Suprapubic skin (tissue), 4 donors: Measurements from ENCODE around the gene WDR86. TPM values are rescaled to one million over a fixed set of nuclear protein-coding genes. Genes with fewer than 3 reads are reported as not detected.

ENCODE experiments used
- DNase-seq, 2 donors: peaks; one replicate each; pipeline ENCODE4 v3.0.0-alpha.2; 2019; ENCODE audit warnings: low spot score in 2 of 2
- H3K27ac ChIP-seq: fragments of 200-600 bp; sonication (generic); one replicate; pipeline ENCODE4 v1.5.1; 2019
- H3K27me3 ChIP-seq: fragments of 200-600 bp; sonication (generic); one replicate; pipeline ENCODE4 v1.5.1; 2019
- H3K36me3 ChIP-seq: fragments of 200-600 bp; sonication (generic); one replicate; pipeline ENCODE4 v1.5.1; 2019
- H3K4me1 ChIP-seq: fragments of 200-600 bp; sonication (generic); one replicate; pipeline ENCODE4 v1.5.1; 2019
- H3K4me3 ChIP-seq: fragments of 200-600 bp; sonication (generic); one replicate; pipeline ENCODE4 v1.5.1; 2019; ENCODE audit warnings: mild to moderate bottlenecking
- H3K9me3 ChIP-seq: fragments of 200-600 bp; sonication (generic); one replicate; pipeline ENCODE4 v1.5.1; 2019
- EP300 ChIP-seq: sonication (generic); formaldehyde crosslinking; IDR thresholded peaks from one replicate; pipeline ENCODE4 v1.6.1; 2017; ENCODE audit warnings: antibody characterized with exemption
- POLR2A ChIP-seq, 2 donors: fragments of 450-650 bp; IDR thresholded peaks; one replicate each; pipeline ENCODE4 v1.6.1; 2017; ENCODE audit warnings: antibody characterized with exemption in 2 of 2, mild to moderate bottlenecking in 2 of 2, moderate library complexity in 2 of 2
- POLR2AphosphoS5 ChIP-seq, 3 donors: sonication (generic); formaldehyde crosslinking; IDR thresholded peaks; one replicate each; pipeline ENCODE4 v1.6.1; 2017; ENCODE audit warnings: antibody characterized with exemption in 3 of 3
- WGBS: methylation state at CpG from one replicate; pipeline ENCODE4 v1.1.5; 2018; 5-methylcytosine and 5-hydroxymethylcytosine counted together
- total RNA-seq, 4 donors: library from RNA; depleted of rRNA; stranded (reverse); fragments of >200 nt; gene quantifications; one replicate each; pipeline ENCODE4 v1.1.0, GENCODE V29; 2016
- TF ChIP-seq, protein P1 (sequence below), 2 donors: fragments of 200-600 bp in 1 of 2; fragments of 450-650 bp in 1 of 2; sonication (generic) in 1 of 2; IDR thresholded peaks; one replicate each; pipeline ENCODE4 v1.5.1; 2016 to 2019; ENCODE audit warnings: antibody characterized with exemption in 2 of 2, mild to moderate bottlenecking in 1 of 2, moderate library complexity in 1 of 2

Gene WDR86
- total RNA-seq, 4 donors from 2014 or later = 0.81 to 2.8 (median 1.4) TPM; not detected in 1

DNA sequence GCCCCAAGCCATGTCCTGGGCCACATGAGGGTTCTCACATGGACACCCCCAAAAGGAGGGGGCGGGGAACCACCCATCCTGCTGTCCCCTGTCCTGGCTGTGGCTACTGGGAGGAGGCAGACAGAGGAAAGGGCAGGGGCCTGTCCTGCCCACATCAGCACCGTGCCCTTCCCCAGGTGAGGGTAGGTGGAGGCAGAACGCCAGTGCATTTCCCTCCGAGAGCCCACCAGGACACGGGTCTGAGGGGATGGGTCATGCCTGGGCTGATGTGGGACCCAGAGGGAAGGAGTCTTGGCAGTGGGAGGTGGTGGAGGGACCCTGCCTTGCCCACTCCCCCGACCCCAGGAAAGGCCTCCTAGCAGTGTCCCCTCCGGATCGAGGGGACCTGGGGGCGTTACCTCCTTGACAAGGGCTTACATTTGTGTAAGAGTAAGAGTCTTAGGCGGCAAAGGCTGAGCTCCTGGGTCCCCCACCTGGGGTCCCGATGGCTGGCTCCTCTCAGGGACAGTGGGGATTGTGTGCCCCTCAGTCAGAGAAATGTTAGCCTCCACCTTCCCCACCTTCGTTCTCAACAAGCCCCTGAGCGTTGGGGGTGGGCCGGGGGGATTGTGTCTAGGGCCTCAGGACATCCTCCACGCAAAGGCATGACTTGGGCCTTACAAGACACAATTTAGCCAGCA, 24.0 kb upstream of the WDR86 start:
- no peak overlapping the region for H3K4me3 ChIP-seq
- TF ChIP-seq POLR2A (IDR thresholded peaks at IDR 0.05) = no peak
- no peak for TF ChIP-seq POLR2AphosphoS5 (IDR thresholded peaks at IDR 0.05)
- no peak for TF ChIP-seq EP300
- TF ChIP-seq, protein P1, sequence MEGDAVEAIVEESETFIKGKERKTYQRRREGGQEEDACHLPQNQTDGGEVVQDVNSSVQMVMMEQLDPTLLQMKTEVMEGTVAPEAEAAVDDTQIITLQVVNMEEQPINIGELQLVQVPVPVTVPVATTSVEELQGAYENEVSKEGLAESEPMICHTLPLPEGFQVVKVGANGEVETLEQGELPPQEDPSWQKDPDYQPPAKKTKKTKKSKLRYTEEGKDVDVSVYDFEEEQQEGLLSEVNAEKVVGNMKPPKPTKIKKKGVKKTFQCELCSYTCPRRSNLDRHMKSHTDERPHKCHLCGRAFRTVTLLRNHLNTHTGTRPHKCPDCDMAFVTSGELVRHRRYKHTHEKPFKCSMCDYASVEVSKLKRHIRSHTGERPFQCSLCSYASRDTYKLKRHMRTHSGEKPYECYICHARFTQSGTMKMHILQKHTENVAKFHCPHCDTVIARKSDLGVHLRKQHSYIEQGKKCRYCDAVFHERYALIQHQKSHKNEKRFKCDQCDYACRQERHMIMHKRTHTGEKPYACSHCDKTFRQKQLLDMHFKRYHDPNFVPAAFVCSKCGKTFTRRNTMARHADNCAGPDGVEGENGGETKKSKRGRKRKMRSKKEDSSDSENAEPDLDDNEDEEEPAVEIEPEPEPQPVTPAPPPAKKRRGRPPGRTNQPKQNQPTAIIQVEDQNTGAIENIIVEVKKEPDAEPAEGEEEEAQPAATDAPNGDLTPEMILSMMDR (IDR thresholded peaks at IDR 0.05) = no peak
- no peak for DNase-seq
- H3K27me3 ChIP-seq = no peaks in the 10 kb centered on the region
- peaks cover 12% of the 10 kb centered on the region for H3K4me1 ChIP-seq
- no peak overlapping the region for H3K27ac ChIP-seq
- WGBS = 87% methylated on average over 8 of the region's 15 CpGs
- H3K9me3 ChIP-seq = no peaks in the 10 kb centered on the region
- H3K36me3 ChIP-seq = no peaks in the 10 kb centered on the region

DNA sequence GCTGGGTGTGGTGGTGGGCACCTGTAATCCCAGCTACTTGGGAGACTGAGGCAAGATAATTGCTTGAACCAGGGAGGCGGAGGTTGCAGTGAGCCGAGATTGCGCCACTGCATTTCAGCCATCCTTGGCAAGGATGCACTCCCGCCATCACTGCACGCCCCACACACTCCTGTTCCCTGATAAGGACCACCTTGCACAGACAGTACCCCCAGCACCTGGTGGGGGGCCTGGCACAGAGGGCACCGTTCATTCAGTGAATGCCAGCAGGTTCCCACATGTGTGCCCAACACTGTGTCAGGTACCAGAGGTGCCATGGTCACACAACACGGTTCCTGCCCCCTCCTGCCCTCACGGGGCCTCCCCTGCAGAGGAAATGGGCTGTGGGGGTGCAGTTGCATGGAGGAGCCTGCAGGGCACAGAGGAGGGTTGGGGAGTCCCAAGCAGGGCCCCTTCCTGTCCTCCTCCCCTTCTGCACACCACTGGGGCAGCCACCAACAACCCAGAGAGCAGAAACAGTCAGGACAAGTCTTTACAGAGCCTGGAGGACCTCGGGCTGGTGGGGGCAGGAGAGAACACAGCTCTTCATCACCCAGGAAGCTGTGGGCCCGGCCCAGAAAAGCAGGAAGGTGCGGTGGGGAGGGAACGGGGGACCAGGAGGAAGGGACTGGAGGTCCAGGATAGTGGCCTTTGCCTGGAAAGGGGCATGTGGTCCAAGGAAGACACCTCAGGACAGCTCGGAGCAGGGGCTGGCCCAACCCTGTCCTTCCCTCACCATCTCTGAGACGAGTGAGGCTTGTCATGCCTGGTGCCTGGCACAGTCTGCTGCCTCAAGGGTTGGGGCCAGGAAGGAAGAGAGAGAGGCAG, 23.1 kb upstream of the WDR86 start:
- Histone ChIP-seq H3K4me1 (peaks cover 17% of the 10 kb centered on the region), H3K27me3 (no peaks in the 10 kb centered on the region), H3K27ac (no peak overlapping the region), H3K36me3 (no peaks in the 10 kb centered on the region), H3K4me3 (no peak overlapping the region), H3K9me3 (no peaks in the 10 kb centered on the region)
- WGBS = 59% methylated on average over 14 of the region's 14 CpGs
- DNase-seq = no peak
- TF ChIP-seq, protein P1 (IDR thresholded peaks at IDR 0.05) = peak in 1 of 2 donors; percentile 15
- no peak for TF ChIP-seq POLR2AphosphoS5 (IDR thresholded peaks at IDR 0.05)

DNA sequence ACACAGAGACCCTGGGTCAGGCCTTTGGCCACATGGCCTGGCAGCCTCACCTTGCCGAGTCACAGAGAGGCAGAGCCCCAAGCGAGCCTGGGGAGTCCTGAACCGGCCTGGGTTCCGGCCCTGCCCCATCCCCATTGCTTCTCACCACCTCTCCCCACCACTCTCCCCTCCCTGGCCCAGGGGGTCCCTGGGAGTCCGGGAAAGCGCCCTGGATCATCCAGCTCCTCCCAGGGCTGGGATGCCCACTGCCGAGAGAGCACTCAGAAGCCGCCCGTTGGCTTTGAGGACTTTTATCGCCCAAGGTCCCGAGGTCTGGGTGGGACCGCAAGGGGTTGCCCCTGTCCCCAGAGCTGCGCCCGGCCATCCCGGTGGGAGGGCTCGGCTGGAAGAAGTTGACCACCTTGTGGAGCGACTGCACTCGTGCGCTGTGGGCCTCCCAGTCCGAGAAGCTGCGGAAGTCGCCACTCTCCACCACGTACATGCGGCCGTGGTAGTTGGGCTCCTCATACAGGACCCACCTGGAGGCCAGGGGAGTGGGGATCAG, 22.0 kb upstream of the WDR86 start:
- H3K4me3 ChIP-seq = no peak overlapping the region
- no peaks in the 10 kb centered on the region for H3K27me3 ChIP-seq
- DNase-seq = no peak
- peaks cover 22% of the 10 kb centered on the region for H3K4me1 ChIP-seq
- no peak overlapping the region for H3K27ac ChIP-seq
- WGBS = 93% methylated on average over 6 of the region's 25 CpGs
- H3K9me3 ChIP-seq = no peaks in the 10 kb centered on the region
- no peak for TF ChIP-seq POLR2A (IDR thresholded peaks at IDR 0.05)
- H3K36me3 ChIP-seq = no peaks in the 10 kb centered on the region

DNA sequence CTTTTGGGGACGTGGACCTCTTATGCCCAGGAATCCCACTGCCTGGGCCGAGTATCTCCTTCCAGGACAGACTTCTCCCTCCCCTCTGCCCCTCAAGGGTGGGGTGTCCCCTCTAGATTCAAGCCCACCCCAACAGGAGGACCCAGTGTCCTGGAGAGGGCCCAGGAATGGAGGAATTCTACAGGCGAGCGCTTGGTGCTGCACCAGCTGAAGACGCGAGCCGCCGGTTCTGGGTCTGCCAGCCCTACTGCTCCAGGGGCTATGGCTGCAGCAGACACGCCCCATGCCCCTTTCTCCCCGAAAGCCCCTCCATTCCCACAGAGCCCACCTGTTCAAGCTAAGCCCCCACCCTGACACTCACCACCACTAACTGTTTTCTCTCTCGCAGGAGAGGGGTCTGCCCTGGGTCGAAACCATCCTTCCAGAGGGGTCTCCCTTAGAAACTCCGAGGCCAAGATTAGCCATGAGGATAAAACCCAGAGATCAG, 21.5 kb upstream of the WDR86 start:
- peaks cover 27% of the 10 kb centered on the region for H3K4me1 ChIP-seq
- no peak overlapping the region for H3K27ac ChIP-seq

DNA sequence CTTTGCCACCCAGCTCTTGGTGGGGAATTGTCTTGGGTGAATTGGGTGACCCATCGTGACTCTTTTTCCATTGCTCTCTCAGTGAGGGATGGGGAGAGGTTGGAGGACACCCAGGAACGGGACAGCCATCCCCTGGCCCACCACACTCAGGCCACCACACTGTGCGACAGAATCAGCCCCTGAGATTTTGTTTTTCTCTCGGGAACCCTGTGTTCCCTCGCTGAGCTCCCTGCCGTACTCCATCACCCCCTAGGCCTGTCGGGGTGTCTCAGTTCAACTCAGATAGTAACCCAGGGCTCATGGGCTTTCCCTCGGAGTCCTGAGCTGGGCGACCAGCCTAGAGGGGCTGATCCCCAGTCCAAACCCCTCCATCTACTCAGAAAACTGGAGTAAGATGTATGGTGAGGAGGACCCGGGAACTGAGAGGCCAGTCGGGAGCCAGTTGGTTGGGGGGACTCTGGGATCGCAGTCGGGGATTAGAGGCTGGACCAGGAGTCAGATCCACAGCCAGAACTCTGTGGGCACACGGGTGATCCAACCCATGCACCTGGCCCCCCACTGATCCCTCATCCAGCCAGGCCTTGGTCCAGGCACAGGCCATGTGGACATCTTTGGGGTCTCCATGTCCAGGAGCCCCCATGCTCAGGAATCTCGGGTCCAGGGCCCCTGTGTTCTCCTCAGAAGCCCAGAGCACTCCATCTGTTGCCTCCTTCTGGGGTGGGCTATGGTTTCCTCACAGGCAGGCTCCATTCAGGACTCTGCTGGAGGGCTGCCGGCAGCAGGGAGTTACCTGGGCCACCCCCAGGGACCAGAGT, 20.8 kb upstream of the WDR86 start:
- Histone ChIP-seq H3K9me3 (no peaks in the 10 kb centered on the region), H3K27me3 (no peaks in the 10 kb centered on the region), H3K4me1 (peaks cover 27% of the 10 kb centered on the region), H3K27ac (no peak overlapping the region), H3K4me3 (no peak overlapping the region), H3K36me3 (no peaks in the 10 kb centered on the region)
- TF ChIP-seq POLR2AphosphoS5 (IDR thresholded peaks at IDR 0.05) (no peak), EP300 (no peak), POLR2A (IDR thresholded peaks at IDR 0.05) (no peak)
- TF ChIP-seq, protein P1 (IDR thresholded peaks at IDR 0.05) = no peak
- DNase-seq = no peak
- WGBS = 96% methylated on average over 12 of the region's 16 CpGs

More for the DNA sequence above, 21.5 kb upstream of the WDR86 start:
- Histone ChIP-seq H3K9me3 (no peaks in the 10 kb centered on the region), H3K27me3 (no peaks in the 10 kb centered on the region), H3K36me3 (no peaks in the 10 kb centered on the region), H3K4me3 (no peak overlapping the region)
- TF ChIP-seq, protein P1 (IDR thresholded peaks at IDR 0.05) = no peak
- no peak for TF ChIP-seq EP300
- TF ChIP-seq POLR2A (IDR thresholded peaks at IDR 0.05) = no peak
- no peak for TF ChIP-seq POLR2AphosphoS5 (IDR thresholded peaks at IDR 0.05)
- DNase-seq = no peak
- WGBS = 91% methylated on average over 5 of the region's 13 CpGs
